PC-9 (cell line): ENCODE data around the gene MSI2.

ENCODE experiments used
- EZH2 ChIP-seq: fragments of 200-600 bp; sonication (generic); IDR thresholded peaks from 2 replicates; pipeline ENCODE4 v1.8.0; 2017; ENCODE audit warnings: antibody characterized with exemption, low read depth
- TF ChIP-seq, protein P1 (sequence below): fragments of 200-600 bp; sonication (generic); conservative IDR thresholded peaks from 2 replicates; pipeline ENCODE4 v1.6.1; 2017; ENCODE audit warnings: mixed run types, antibody characterized with exemption, mild to moderate bottlenecking, moderate library complexity

DNA sequence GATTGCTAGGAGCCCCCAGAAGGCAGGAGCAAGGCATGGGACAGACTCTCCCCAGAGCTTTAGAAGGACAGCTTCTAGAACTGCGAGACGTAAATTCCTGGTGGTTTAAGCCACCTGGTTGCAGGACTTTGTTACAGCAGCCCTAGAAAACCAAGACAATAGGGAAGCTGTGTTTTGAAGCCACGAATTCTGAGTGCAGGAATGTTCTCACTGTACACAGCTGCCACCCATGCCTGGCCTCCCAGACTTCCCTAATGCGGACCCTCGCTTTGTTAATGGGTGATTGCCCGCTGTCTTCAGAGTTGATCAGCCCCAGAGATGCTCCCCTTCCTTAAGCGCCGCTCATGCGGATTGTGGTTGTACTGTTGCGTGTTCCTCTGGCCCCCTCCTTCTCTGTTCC is 177.1 kb downstream of the MSI2 start:
- TF ChIP-seq EZH2 = no peak
- TF ChIP-seq, protein P1, sequence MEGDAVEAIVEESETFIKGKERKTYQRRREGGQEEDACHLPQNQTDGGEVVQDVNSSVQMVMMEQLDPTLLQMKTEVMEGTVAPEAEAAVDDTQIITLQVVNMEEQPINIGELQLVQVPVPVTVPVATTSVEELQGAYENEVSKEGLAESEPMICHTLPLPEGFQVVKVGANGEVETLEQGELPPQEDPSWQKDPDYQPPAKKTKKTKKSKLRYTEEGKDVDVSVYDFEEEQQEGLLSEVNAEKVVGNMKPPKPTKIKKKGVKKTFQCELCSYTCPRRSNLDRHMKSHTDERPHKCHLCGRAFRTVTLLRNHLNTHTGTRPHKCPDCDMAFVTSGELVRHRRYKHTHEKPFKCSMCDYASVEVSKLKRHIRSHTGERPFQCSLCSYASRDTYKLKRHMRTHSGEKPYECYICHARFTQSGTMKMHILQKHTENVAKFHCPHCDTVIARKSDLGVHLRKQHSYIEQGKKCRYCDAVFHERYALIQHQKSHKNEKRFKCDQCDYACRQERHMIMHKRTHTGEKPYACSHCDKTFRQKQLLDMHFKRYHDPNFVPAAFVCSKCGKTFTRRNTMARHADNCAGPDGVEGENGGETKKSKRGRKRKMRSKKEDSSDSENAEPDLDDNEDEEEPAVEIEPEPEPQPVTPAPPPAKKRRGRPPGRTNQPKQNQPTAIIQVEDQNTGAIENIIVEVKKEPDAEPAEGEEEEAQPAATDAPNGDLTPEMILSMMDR = no peak
